ENCODE measurements around the gene ULBP2.

- no peak for TF ChIP-seq CTCF (IDR thresholded peaks at IDR 0.05)
- no peak for TF ChIP-seq POLR2A (IDR thresholded peaks at IDR 0.05)
These were observed 1.7 kb upstream of the ULBP2 start for GRCh38 chr6:149939909-149940671.

Measured in heart left ventricle (tissue), 13 donors.